GM12873 (cell line): ENCODE measurements around the gene CMTM3.

ENCODE experiments used
- TF ChIP-seq, protein P1 (sequence below): IDR thresholded peaks from 2 replicates; pipeline ENCODE4 v1.5.1; 2012; ENCODE audit warnings: low read depth, mild to moderate bottlenecking, moderate library complexity, low read length, control low read depth; ENCODE audit not compliant: insufficient read depth; ENCODE audit errors: missing control alignments

The CMTM3 gene

GRCh38 chr16:66620429-66620795 is 15.9 kb downstream of the CMTM3 start:
- TF ChIP-seq, protein P1, sequence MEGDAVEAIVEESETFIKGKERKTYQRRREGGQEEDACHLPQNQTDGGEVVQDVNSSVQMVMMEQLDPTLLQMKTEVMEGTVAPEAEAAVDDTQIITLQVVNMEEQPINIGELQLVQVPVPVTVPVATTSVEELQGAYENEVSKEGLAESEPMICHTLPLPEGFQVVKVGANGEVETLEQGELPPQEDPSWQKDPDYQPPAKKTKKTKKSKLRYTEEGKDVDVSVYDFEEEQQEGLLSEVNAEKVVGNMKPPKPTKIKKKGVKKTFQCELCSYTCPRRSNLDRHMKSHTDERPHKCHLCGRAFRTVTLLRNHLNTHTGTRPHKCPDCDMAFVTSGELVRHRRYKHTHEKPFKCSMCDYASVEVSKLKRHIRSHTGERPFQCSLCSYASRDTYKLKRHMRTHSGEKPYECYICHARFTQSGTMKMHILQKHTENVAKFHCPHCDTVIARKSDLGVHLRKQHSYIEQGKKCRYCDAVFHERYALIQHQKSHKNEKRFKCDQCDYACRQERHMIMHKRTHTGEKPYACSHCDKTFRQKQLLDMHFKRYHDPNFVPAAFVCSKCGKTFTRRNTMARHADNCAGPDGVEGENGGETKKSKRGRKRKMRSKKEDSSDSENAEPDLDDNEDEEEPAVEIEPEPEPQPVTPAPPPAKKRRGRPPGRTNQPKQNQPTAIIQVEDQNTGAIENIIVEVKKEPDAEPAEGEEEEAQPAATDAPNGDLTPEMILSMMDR = no peak

DNA sequence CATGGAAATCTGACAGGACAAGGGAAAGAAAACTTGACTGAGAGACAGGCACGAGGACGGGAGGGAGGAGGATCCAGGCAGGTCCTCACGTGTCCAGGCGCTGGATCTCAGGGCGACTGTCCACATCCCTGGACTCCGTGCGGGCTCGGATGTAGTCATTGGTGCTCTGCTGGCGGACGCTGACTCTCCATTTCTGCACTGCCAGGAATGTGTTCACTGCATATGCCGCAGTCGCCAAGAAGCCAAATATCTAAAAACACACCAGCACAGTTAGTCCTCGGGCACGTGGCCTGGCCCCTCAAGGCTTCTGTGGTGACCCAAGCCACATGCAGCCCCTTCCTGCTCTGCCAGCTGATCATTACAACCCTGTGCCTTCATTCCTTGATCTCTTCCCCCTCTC is 17.5 kb downstream of the CMTM3 start:
- TF ChIP-seq, protein P1 = no peak

GRCh38 chr16:66622863-66623262 is 18.4 kb downstream of the CMTM3 start:
- TF ChIP-seq, protein P1 = no peak

DNA sequence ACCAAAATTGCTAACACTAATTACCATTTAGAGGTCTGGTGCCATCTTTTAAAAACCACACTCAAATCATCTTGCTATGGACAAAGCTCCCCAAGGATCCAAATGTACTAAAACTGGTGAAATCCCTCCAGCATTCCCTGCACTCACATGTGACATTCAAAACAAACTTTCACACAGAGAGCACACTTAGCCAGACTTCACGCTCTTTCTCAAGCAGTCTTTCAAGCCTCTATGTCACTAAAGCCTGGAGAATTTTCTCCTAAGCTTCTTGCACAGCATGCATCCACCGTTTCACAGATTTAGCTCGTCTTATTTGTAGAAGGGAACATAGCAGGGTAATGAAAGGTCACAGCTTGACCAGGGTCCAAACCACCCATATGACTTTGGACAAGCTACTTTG is 19.3 kb downstream of the CMTM3 start:
- TF ChIP-seq, protein P1 = no peak

GRCh38 chr16:66629856-66630255 is 25.4 kb downstream of the CMTM3 start:
- TF ChIP-seq, protein P1 = no peak

- TF ChIP-seq, protein P1 = no peak
Observed at GRCh38 chr16:66634527-66635196, 30.2 kb downstream of the CMTM3 start.

DNA sequence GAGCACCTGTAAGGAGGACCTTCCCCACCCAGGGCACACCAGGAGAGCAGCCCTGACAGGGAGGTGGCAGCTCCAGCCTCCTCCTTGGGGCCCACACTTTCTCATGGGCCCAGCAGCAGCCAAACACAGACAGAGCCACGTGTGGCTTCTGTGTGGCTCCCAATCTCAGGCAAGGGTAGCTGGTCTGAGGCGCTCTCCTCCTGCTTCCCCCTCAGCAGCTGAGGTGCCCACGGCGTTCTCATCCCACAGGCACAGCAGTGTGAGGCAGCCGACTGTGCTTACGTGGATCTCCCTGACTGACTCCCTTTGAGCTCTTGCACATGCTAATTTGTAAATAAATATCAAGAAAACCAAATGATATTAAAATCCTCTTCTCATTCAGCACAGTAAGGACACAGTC is 30.9 kb downstream of the CMTM3 start:
- TF ChIP-seq, protein P1 = no peak
